DMS114 treated with DMSO at 0.1 percent for 48 hours (cell line): ENCODE results near the gene PCBP4.
A peak's percentile ranks its signal among the peaks of the same experiment; 100 is the strongest.

ENCODE experiments used
- DNase-seq: peaks from one replicate; lab custom pipeline; 2025; ENCODE audit not compliant: unreplicated experiment; lab: John Stamatoyannopoulos, UW

The PCBP4 gene

GRCh38 chr3:51967384-51968169 lies at the start of gene PCBP4:
Gene PCBP4, minus strand, starts transcription at chr3:51967454. Its CDS starts 6,214 bp downstream, at chr3:51961240.
- DNase-seq = no peak

GRCh38 chr3:52015438-52016228 lies 48.4 kb upstream of the PCBP4 start:
- no peak for DNase-seq

- DNase-seq = no peak
Observed at GRCh38 chr3:52014613-52015012, 47.4 kb upstream of the PCBP4 start.

- no peak for DNase-seq
Observed at GRCh38 chr3:52013802-52014598, 46.7 kb upstream of the PCBP4 start.

GRCh38 chr3:52012699-52013098 lies 45.4 kb upstream of the PCBP4 start:
- no peak for DNase-seq

GRCh38 chr3:52010431-52010830 lies 43.2 kb upstream of the PCBP4 start:
- no peak for DNase-seq

- DNase-seq = no peak
Observed at GRCh38 chr3:52007291-52007690, 40.0 kb upstream of the PCBP4 start.

GRCh38 chr3:52006820-52007133 lies 39.5 kb upstream of the PCBP4 start:
- no peak for DNase-seq

GRCh38 chr3:52006017-52006819 lies 39.0 kb upstream of the PCBP4 start:
- no peak for DNase-seq

- DNase-seq = no peak
Observed at GRCh38 chr3:52005571-52005986, 38.3 kb upstream of the PCBP4 start.

GRCh38 chr3:52004906-52005395 lies 37.7 kb upstream of the PCBP4 start:
- DNase-seq = no peak

GRCh38 chr3:52004163-52004787 lies 37.0 kb upstream of the PCBP4 start:
- DNase-seq = no peak

- no peak for DNase-seq
Observed at GRCh38 chr3:52002748-52003147, 35.5 kb upstream of the PCBP4 start.

- DNase-seq = peak; percentile 10
Observed at GRCh38 chr3:52001443-52001974, 34.3 kb upstream of the PCBP4 start.

- no peak for DNase-seq
Observed at GRCh38 chr3:51999846-52000245, 32.6 kb upstream of the PCBP4 start.

GRCh38 chr3:51998774-51999173 lies 31.5 kb upstream of the PCBP4 start:
- no peak for DNase-seq

- no peak for DNase-seq
Observed at GRCh38 chr3:51997935-51998596, 30.8 kb upstream of the PCBP4 start.

GRCh38 chr3:51997172-51997571 lies 29.9 kb upstream of the PCBP4 start:
- no peak for DNase-seq
